CD4-positive, alpha-beta T cell treated with Interferon gamma for 1 hour (primary cell): Measurements from ENCODE around the gene CRYBG1.

Source experiments
- DNase-seq: peaks from one replicate; pipeline ENCODE4 v3.0.0-alpha.2; 2020

CRYBG1 gene, protein sequence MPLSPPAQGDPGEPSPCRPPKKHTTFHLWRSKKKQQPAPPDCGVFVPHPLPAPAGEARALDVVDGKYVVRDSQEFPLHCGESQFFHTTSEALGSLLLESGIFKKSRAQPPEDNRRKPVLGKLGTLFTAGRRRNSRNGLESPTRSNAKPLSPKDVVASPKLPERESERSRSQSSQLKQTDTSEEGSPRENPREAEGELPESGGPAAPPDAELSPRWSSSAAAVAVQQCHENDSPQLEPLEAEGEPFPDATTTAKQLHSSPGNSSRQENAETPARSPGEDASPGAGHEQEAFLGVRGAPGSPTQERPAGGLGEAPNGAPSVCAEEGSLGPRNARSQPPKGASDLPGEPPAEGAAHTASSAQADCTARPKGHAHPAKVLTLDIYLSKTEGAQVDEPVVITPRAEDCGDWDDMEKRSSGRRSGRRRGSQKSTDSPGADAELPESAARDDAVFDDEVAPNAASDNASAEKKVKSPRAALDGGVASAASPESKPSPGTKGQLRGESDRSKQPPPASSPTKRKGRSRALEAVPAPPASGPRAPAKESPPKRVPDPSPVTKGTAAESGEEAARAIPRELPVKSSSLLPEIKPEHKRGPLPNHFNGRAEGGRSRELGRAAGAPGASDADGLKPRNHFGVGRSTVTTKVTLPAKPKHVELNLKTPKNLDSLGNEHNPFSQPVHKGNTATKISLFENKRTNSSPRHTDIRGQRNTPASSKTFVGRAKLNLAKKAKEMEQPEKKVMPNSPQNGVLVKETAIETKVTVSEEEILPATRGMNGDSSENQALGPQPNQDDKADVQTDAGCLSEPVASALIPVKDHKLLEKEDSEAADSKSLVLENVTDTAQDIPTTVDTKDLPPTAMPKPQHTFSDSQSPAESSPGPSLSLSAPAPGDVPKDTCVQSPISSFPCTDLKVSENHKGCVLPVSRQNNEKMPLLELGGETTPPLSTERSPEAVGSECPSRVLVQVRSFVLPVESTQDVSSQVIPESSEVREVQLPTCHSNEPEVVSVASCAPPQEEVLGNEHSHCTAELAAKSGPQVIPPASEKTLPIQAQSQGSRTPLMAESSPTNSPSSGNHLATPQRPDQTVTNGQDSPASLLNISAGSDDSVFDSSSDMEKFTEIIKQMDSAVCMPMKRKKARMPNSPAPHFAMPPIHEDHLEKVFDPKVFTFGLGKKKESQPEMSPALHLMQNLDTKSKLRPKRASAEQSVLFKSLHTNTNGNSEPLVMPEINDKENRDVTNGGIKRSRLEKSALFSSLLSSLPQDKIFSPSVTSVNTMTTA (N-terminal part only)

DNA sequence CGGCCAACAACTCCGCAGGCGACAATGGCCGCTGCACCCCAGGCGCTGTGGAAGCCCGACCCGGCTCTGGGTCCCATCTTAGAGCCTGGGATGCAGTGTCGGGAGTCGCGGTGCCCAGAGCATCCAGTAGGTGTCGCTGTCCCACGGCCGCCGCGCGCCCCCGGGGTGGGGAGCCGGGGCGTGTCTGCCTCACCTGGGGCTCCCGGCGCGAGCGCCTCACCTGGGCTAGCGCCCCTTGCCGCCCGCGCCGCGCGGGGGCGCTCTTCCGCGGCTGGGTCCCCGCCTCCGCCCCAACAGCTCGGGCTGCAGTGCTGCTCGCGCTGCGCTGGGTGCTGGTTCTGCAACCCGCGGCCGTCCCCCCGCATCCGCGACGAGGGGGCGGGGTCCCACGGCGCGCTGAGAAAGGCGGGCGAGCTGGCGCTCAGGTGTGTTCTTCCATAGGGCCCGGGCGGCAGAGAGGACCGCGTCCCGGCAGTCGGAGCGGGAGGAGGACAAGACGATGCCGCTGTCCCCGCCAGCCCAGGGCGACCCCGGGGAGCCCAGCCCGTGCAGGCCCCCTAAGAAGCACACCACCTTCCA lies at the start of gene CRYBG1:
TSS of gene CRYBG1 (plus strand) at position 308 of the 579 bp plus-strand sequence. CDS start at position 500, 192 bp downstream.
- peak; percentile 68 for DNase-seq

DNA sequence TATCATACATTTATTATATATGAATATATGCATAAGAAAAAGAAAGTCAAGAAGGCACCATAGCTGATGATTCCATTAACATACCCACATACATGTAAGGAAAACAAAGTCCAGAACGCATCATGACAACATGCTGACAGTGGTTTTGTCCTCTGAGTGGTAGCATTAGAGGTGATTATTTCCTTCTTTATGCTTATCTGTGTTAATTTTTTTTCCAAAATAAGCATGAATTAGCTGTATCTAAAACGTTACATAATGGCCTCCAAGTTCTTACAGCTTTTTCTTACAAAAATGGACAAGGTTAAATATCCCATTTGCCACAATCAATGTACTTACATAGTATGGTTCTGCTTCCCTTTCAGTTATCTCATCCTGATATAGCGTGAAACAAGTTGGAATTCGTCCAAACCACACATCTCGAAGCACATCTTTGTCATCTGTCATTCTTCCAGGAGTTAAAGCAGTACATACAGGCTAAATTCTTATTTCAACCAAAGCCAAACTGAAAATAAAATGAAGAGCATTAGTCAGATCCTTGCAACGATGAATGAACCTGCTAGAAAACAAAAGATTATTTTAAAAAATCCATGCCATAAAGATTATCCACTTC lies 44.6 kb upstream of the CRYBG1 start:
- DNase-seq, result no peak

DNA sequence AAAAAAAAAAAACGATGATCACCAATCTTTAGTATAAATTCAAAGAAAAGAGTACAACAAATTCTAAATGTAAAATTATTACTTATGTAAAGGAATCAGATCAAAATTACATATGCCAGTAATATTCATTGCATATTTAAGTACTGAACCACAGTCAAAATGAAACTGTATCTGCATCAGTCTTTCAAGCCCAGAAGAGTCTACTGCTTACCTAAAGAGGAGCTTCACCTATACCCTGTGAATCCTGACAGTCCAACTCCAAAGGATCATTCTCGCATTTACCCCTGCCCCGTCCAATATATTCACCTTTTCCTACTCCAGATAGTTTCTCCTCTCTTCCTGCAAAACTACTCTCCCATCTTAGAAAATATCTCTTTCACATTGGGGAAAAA lies 44.1 kb upstream of the CRYBG1 start:
- no peak for DNase-seq

DNA sequence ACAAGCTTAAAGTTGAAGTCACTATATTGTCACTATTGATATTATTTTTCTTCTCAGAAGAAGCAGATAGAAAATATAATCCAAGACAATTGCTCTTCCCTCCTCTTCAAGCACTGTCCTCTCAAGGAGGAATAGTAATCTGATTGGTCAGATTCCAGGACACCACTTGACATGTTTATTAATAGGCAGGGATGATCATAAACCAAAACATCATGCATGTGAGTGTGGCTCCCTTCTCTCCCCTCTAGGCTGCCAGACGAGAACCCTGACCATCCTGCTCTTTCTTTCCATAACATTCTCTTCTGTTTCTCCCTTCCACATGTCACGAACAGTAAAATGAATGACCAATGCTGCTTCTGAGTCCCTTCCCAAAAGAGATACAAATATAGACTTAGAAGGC lies 42.5 kb upstream of the CRYBG1 start:
- DNase-seq, result no peak

DNA sequence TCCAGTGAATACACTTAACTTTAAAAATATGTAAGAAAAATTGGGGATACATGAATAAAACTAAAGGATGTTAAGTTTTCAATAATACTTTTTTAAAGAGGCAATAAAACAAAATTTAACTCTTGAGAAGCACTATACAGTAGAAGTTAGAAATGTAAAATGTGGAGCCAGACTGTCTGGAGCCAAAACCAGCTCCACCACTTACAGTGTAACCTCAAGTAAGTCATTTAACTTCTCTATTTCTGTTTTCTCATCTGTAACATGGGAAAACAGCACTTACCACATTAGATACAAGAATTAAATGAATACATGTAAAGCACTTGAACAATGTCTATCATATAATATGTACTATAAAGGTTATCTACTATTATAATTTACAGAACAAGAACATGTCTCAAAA lies 41.7 kb upstream of the CRYBG1 start:
- no peak for DNase-seq

DNA sequence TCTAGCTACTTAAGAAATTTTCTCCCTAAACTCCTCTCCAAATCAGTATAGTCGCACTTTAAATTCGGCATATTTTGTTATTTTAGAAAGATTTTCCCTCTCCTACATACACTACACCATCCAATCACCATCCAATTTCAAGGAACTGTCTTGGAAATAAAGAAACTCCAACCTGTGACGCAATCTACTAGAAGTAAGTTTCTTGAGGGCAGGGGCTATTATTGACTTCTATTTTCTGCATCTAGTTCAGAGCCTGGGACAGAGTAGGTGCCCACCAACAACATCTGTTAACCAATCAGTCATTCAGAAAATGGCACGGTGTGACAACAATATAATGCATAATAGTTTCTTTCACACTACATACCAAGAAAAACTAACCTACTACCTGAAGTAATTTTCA lies 38.6 kb upstream of the CRYBG1 start:
- no peak for DNase-seq

DNA sequence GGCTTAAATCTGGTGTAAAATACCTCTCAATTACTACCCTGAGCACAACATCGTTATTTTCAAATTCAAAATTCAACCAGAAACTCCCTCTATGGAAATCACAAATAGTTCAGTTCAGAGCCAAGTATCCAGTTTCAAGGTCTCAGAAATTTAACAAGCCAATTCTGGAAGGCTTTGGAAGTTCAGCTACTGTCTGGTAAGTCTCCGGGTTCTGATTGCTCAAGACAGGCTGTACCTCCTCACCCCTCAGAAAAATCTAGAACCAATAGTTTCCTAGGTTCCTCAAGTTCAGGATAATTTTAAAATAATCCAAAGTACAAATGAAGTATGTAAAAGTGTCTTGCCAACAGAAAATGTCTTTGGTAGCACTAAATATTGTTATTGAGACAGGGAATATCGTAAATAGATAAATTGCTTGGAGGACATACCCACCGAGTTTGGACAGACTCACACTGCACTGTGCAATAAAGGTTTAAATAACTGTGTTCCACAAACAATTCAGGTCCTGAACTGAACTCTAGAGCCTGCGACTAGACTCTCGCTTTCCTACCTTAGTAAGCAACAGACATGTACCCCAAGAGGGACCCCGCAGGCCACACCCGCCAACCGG lies 35.7 kb upstream of the CRYBG1 start:
- no peak for DNase-seq

DNA sequence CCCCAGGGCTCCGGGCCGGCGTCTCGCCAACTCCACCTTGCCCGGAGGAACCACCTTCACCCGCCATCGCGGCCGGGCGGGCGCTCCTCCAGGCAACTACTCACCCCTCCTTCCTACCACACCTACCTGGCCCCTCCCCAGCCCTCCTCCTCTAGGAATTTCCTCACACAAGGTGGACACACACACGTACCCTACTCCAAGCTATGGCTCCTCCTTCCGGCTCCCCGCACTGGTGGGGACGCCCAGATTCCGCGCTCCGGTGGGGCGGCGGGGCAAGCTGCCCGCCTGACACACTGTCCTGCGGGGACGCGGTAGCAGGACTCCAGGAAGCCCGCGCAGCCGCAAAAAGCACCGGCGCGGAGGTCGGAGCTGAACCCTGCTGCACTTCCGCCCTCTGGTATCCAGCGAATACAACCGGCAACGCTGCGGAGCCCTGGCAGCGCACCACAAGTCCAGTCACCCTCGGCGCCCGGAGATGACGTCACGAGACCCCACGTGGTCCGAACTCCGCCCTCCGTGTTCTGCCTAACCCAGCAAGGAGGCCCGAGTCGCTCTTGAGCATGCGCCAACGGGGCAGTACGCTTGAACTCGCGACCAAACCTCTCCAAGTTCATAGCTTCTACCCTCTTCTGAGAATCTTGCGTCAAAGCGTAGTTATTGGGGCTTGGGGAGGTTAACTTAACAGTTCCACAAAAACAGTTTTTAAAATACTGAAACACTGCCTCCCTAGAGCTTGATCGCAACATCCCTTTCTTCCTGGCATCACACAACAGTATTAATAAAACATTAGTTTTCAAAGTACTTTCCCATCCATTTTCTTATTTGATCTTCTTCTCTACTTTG lies 35.0 kb upstream of the CRYBG1 start, which contains the start of gene ATG5:
TSS of gene ATG5 (minus strand) at position 425 of the 843 bp plus-strand sequence. CDS start 9,552 bp downstream, outside the sequence.
- peak; percentile 100 for DNase-seq

DNA sequence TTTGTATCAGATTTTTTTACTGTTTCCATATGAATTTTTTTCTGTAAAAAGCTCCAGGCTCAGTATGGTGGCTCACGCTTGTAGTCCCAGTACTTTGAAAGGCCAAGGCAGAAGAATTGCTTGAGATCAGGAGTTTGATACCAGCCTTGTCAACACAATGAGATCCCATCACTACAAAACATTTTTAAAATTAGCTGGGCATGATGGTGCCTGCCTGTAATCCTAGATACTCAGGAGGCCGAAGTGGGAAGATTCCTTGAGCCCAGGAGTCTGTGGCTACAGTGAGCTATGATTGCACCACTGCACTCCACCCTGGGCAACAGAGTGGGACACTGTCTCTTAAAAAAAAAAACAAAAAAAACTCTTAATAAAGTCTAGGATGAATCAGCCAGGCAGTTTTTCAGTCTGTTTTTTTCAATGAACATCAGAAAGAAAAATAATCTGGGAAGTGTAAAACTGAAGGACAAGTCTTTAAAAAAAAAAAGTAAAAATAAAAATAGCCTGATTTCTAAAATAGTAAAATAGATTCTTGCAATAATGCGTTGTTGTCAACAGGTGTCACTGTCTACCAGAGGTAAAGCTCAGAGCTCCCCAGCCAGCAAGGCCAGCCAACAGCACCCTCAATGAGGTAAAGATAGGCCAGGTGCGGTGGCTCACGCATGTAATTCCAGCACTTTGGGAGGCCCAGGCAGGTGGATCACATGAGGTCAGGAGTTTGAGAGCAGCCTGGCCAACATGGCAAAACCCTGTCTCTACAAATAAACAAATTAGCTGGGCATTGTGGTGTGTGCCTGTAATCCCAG lies 25.7 kb upstream of the CRYBG1 start:
- peak; percentile 53 for DNase-seq

DNA sequence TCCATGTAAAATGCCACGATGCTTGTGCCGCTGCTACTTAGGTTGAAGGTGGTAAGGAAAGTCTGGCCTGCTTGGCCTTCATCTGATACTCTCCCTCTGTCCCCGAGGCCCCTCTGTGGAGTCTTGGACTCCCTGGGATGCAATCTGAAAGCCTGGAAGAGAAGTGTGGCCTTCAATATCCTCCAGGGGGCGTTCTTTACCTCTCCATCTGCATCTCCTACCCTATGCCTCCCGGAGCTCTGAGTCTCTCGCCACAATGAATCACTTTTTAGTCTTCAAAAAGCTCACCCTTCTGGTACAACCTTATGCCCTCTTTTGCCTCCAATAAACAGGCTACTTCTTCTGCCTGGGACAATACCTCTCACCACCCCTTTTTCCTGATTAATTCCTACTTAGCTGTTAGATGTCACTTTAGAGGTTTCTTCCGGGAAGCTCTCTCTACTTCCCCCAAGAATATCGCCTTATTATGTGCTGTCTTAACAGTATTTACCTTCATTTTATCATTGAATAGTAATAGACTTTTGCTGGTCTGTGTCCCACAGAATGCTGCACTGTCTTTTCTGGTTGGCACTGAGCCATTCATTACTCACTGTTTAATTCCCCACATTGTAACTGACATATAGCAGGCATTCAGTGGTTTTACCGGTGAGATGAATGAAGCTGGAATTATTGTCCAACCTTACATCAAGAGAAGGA lies 21.0 kb upstream of the CRYBG1 start:
- DNase-seq, result peak; percentile 20

DNA sequence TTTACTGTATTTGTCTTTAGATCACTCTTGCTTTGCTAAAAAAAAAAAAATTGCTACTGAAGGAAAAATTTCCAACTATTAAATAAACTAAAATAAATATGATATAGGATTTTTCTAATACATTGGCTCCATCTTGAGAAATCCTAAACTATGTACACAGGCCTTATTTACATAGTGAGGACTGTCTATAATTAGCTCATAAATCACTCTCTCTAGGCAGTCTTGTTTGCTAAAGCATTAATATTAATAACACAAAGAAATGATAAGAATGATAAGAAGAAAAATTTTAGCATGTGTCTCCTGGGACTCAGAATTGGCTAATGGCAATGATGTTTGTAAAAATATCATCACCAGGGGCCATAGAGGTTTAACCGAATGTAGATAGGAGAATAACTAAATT lies 13.3 kb upstream of the CRYBG1 start:
- DNase-seq, result no peak

DNA sequence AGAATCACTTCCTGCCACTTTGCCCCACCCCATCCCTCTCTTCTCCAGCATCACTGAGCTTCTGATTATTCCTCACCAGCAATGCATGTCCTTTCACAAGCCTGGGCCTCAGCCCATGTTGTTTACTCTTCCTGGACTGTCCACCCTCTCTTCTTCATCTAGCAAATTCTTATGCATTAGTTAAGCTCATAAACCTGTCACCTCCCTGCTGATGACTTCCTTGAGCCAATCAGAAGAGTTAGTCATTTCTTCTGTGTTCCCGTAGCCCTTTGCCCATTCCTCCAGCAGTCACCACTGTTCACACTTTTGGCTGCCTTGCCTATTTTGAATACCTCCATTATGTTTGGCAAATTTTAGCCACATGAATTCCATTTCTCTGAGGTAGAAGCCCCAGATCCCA lies 4.1 kb upstream of the CRYBG1 start:
- no peak for DNase-seq

DNA sequence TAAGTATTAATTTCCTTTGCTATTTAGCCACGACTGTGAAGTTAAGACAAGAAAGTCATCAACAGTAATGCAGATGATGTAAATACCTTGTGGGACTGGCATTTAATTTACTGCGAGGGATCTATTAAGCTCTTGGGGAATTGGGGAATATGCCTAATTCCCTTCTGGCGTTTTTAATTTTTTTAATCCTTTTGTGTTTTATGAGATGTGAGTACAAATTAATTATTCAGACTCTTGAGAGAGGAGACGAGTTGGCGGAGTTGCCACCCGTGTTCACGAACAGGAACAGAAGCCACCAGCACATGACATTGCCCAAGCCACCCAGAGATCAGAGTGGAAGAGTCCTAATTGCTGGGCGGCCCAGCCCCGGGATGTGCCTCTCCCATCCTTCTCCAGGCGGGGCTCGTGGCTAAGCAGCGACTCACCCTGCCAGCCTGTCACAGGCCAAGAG lies 533 bp upstream of the CRYBG1 start:
- DNase-seq, result no peak

DNA sequence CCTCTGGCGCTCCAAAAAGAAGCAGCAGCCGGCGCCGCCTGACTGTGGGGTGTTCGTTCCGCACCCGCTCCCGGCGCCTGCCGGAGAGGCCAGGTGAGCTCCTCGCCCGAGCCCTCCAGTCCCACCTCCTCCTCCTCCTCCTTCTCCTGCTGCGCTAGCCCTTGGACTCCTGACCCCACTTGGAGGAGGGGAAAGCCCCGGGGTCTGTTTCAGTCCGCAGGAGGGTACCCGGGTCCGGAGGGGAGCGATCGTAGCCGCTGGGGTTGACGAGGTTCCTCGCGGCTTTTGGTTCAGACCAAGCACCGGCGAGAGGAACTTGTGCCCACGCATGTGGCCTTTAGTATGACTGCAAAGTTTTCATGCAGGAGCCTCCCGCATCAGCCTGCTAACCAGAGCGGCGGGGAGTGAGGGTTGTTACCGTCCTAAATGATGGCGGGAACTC lies 493 bp downstream of the CRYBG1 start:
- peak; percentile 25 for DNase-seq

DNA sequence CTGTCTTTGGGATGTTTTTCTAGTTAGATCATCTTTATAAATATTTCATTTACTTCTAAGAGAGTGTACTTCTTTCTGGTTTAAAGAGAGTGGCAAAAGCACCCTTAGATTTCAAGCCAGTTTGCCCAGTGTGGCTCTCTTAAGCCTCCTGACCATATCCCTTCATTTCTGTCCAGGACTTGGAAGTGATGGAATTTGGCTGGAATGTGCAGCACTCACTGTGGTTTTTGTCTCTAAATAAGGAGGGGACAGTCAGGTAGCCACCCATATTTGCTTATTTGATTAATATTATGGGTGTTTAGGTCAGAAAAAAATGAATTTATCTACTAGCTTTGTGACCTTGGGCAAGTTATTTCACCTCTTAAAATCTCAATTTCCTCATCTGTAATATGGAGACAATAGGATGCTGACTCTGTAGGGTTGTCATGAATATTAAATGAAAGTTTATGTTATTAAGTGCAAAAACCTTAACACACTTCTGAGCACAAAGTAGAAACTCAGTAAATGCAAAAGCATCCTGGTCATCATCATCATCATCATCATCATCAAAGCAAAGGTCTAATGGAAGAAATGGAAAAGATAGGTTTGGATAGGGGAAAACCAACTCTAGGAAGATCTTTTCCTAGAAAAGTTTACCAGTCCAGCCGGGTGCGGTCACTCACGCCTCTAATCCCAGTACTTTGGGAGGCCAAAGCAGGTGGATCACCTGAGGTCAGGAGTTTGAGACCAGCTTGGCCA lies 3.1 kb downstream of the CRYBG1 start:
- DNase-seq, result no peak

DNA sequence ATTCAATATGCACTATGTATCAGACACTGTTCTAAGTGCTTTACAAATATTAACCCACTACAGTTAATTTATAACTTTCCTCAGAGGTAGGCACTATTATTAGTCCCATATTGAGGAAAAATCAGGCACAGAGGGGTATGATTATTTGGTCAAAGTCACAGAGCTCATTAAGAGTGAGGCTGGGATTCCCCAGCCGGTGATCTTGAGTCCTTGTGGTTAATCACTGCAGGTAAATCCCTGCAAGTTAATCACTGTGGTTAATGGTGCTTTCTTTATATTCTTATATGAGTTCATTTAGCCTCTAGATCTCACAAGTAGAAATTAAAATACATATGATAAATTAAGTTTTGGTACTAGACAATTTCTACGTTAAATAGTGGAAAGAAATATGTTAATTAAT lies 9.2 kb downstream of the CRYBG1 start:
- no peak for DNase-seq

DNA sequence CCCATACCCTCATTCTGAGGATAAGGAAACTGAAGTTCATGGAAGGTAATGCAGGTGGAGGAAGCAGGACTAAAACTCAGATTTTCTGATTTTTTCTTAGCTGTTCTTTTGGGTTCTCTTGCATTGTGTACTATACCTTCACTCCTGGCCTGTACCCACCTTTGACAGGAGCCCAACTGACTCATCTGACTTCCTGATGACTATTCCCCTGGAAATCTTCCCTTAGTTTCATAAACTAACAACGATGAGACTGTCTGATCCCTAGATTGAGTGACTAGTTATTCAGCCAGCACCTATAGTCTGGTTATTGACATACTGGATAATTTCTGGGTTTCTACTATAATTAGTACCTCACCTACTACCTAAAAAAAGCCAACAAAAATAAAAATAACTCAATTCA lies 10.1 kb downstream of the CRYBG1 start:
- no peak for DNase-seq

DNA sequence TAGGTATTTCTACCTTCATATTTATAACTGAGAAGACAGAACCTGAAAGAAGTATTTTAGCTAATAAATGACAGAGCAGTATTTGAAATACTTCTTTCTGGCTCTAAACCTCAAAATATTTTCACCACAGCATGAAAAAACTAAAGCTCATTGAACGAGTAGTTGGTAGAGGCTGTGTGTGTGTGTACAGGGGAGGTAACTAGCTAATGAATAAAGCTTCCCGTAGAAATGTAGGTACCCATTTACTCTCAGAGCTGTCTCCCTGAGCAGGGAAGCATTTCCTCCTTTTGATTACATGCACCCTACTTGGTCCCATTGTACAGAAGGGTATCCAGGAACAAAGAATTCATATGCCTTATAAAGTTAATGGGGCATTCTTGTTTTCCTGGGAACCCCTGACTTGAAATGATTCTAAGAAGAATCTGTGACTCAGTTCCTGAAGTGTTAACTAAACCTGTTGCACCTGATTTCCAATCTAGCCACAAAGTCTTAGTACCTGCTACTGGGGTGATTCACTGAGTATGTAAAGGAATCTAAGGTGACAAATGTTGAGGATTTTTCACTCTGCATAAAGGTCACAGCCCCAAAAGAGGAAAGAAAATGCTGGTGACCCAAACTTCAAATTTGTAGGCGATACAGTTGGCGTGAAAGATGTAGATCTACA lies 12.5 kb downstream of the CRYBG1 start:
- no peak for DNase-seq
